NCI-H2107 treated with DMSO at 0.1 percent for 48 hours (cell line): Measurements from ENCODE around the gene PIGT.
A peak's percentile ranks its signal among the peaks of the same experiment; 100 is the strongest.

Source experiments
- DNase-seq: peaks from one replicate; lab custom pipeline; 2025; ENCODE audit not compliant: unreplicated experiment; lab: John Stamatoyannopoulos, UW

PIGT gene

DNA sequence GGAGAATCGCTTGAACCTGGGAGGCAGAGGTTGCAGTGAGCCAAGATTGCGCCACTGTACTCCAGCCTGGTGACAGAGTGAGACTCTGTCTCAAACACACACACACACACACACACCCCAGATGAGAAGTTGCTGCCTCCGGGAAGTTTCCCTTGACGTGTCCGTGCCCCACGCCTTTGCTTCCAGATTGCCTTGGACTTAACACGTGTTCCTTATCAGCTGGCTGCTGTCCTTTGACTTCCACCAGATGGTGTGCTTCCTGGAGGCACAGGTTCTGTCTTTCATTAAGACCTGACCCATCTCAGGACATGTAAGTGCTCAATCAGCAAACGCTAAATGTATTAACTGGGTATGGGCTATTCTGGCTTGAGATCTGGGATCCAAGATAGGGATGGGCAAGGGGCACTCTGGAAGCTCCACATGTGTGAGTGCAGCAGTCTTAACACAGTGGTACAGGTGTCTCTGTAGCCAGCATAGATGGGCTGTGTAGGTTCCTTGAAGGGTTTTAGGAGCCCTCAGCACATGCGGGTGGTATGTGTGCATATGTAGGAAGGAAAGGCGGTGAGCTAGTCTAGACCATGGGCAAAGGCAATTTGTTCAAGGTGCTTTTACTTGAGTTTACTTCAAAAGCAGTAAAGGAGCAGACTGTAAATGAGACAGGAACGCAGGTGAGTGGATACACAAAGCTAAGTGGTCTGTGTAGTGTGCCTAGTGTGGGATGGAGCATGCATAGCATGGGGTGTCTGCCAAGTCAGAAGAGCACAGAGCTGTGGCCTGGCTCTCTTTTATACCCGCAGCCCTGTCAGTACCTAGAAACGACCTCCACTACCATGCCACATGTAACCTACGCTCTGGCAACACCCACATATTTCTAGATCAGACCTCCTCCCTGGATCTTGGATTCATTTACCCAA is 11.6 kb downstream of the PIGT start:
- DNase-seq: no peak

DNA sequence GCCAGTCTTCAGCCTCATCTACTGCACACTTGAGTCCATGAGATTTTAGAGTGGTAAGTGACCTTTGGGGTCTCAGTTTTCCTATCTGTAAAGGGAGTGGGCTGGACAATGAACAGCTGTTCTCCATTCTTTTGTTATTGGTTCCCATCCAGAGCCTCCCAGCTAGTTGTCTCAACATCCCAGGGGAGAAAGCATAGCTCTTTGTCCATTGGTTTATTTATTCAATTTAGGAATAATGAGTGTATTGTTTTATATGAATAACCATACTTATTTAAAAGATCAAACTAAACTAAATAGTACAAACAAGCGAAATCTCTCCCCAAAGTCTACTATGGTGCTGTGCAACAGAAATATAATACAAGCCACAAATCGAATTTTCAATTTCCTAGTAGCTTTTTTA is 13.7 kb downstream of the PIGT start:
- DNase-seq: no peak

DNA sequence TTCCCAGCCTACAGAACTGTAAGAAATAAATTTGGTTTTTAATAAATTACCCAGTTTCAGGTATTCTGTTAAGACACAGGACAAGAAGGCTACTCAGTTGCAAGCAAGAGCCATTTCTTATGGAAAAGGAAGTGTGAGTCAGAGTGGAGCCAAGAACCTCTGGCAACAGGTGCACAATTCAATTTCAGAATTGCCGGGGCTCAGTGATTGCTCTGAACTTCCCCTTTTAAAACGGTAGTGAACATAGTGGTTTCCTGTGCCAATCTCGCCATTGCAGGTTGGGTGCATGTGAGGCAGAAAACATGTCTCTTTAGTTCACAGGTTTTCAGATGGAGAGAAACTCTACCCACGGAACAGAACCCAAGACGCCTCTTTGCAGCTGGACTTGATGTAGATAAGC is 16.4 kb downstream of the PIGT start:
- no peak for DNase-seq

DNA sequence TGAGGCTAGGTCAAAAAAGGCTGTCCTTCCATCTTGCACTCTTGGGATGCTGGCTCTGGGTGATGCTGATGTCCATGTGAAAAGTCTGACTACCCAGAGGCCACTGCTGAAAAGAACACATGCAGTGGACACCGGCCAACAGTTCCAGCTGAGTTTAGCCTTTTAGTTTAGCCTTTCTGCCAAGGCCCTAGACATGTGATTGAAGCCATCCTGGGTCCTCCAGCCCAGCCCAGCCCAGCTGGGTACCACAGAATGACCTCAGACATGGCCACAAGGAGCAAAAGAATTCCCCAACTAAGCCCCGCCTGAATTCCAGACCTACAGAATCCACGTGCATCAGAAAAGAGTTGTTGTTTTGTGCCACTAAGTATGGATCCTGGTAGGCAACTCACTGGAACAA is 17.4 kb downstream of the PIGT start:
- no peak for DNase-seq

GRCh38 chr20:45433976-45434375 is 18.0 kb downstream of the PIGT start:
- DNase-seq: no peak

- DNase-seq: peak; percentile 8
Observed at GRCh38 chr20:45436732-45437485, 21.0 kb downstream of the PIGT start.

- DNase-seq: no peak
Observed at GRCh38 chr20:45440424-45440823, 24.5 kb downstream of the PIGT start.

DNA sequence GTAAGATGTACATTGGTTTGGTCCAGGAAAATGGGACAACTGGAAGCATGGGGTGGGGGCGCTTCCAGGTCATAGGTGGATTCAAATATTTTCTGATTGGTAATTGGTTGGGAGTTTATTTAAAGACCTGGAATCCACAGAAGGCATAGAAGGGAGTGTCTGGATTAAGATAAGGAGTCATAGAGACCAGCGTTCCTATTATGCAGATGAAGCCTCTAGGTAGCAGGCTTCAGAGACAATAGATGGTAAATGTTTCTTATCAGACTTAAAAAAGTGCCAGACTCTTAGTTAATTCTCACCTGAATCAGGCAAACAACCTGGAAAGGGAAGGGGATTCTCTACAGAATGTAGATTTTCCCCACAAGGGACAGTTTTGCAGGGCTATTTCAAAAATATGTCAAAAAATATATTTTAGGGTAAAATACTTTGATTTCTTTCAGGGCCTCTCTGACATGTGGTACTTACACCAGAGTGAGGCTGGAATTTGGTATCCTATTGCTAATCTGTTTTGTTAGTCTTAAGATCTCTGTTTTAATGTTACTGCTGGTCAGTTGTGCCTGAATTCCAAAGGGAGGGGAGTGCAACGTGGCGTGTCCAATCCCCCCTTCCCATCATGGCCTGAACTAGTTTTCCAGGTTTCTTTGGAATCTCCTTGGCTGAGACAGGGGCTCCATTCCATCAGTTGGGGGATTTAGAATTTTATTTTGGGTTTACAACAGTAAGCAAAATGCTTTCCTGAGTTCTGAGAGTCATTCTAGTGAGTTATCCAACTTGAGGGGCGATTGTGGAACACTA is 25.1 kb downstream of the PIGT start:
- DNase-seq: no peak

DNA sequence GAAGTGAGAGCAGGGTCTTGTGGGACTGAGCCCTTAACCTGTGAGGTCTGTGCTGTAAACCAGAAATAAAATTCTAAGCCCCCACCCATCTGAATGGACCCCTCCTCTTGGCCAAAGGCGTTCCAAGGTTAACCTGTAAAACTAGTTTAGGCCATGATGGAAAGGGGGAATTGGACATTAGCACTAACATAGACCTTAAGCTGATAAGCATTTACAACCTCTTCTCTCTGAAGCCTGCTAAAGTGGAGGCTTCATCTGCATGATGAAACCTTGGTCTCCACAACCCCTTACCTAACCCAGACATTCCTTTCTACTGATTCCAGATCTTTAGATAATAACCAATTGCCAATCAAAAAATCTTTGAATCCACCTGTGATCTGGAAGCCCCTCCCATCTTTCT is 25.8 kb downstream of the PIGT start:
- no peak for DNase-seq

GRCh38 chr20:45444050-45444449 is 28.1 kb downstream of the PIGT start:
- DNase-seq: no peak

GRCh38 chr20:45445805-45446562 is 30.0 kb downstream of the PIGT start:
- no peak for DNase-seq

DNA sequence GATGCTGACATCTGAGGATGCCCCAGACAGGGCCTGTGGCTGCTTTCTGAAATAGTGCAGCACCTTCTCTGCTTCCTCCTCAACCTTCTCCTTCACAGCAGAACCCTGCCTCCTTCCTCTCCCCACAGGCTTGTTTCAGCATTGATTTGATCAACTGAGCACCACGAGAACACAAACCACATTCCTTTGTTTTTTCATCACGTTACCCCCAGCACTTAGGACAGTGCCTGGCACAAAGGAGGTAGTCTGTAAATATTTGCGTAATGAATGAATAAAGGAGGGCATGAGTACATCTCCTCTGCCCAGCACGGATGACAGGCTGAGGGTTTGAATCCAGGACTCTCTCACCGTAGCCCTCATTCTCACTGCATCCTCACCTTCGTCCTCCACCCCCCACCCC is 32.3 kb downstream of the PIGT start:
- DNase-seq: no peak

- DNase-seq: no peak
Observed at GRCh38 chr20:45449528-45449927, 33.6 kb downstream of the PIGT start.

- DNase-seq: no peak
Observed at GRCh38 chr20:45450097-45450818, 34.3 kb downstream of the PIGT start.

- DNase-seq: no peak
Observed at GRCh38 chr20:45452238-45452637, 36.3 kb downstream of the PIGT start.

DNA sequence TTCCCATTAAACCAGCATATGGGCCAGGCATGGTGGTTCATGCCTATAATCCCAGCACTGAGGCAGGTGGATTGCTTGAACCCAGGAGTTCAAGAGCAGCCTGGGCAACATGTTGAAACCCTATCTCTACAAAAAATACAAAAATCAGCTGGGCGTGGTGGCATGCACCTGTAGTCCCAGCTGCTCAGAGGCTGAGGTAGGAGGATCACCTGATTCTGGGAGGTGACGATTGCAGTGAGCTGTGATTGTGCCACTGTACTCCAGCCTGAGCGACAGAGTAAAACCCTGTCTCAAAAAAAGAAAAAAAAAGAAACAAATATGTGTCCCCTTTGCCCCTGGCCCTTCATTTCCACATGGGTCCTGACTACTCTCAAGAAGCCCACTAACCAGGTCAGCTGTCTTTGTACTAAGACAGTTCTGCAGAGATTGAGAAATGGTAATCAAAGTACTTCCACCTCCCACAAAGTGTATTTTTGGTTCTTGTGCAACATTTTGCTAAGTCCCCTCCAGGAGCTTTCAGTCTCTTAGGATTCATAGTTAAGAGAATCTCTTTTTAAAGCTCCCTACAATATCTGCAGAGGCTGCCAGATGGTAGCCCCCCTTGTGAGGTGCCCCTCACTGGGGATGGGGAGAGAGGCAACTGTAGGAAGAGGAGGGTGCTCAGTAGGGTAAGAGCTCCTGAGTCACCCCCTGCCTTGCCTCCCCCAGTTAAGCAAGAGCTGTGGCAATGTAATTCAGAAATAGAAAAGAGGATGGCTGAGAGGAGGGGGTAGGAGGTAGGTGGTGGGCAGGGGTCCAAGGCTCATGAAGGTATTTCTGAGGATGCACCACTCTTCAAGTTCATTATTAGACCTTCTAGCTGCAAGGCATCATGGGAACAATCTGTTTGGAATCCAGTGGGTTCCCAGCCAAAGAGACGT is 37.1 kb downstream of the PIGT start:
- no peak for DNase-seq

DNA sequence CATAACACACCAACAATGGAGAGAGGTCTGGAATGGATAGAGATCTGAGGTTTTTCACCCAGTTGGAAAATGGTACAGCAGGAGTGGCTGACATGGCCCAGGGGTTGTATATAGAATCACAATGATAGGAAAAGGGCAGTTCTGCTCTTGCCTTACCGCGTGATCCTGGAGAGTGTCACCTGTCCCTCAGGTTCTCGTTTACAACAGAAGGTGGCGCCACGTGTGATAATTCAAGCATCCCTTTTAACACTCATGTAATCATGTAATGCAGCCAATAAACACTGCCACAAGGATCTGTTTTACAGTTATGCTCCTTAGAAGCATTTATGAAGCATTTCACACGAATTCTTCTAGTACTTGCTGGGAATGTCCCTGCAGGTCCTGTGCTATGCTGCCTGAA is 40.7 kb downstream of the PIGT start:
- DNase-seq: no peak

DNA sequence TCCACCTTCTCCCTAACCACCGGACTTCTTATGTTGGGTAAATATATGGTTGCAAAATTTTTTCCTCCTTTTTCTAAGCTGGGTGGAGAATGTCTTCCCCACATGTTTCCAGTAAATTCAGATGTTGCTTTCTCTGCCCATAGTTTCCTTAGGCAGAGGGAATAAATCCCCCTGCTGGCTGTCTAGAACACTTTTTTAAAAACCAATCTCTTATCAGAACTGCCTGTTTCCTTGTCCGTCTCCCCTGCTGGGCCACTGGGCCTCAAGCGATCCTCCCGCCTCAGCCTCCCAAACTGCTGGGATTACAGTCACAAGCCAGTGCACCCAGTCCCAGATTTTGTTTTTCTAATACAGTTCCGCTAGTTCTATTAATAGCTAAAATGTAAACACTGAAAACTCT is 43.7 kb downstream of the PIGT start:
- no peak for DNase-seq

- no peak for DNase-seq
Observed at GRCh38 chr20:45461225-45461624, 45.3 kb downstream of the PIGT start.
